ENCODE measurements around the gene ASXL1. TPM values are rescaled to one million over a fixed set of nuclear protein-coding genes. Genes with fewer than 3 reads are reported as not detected.
A peak's percentile ranks its signal among the peaks of the same experiment; 100 is the strongest.

The ASXL1 gene
- total and polyA plus RNA-seq, 9 of the 15 experiments (the other 6 are each of a cell fraction or from before 2014, with no cell fraction given), result 6.5 to 65.3 (median 32.3) TPM

- TF ChIP-seq ARID2 (IDR thresholded peaks at IDR 0.05) (no peak), MLX (CRISPR knock-in tag; conservative IDR thresholded peaks at IDR 0.05) (no peak), IFI16 (CRISPR knock-in tag; IDR thresholded peaks at IDR 0.05) (no peak), JUN (IDR thresholded peaks at IDR 0.05; ENCODE audit: borderline replicate concordance, low read depth, low read length) (0 out of 2 replicates have a peak, but pooled peaks have one; percentile 12), JUN (CRISPR knock-in tag; IDR thresholded peaks at IDR 0.05; ENCODE audit: borderline replicate concordance) (no peak), ELK3 (CRISPR knock-in tag; IDR thresholded peaks at IDR 0.05) (no peak), ETV6 (IDR thresholded peaks at IDR 0.05; ENCODE audit: borderline replicate concordance in 1 of 2, low read depth in 2 of 2, low read length in 1 of 2) (no peak), ETV6 (CRISPR knock-in tag; IDR thresholded peaks at IDR 0.05; ENCODE audit: borderline replicate concordance) (no peak), NFE2L1 (tag; IDR thresholded peaks at IDR 0.05; ENCODE audit: borderline replicate concordance, low read depth) (no peak), USF1 (CRISPR knock-in tag; IDR thresholded peaks at IDR 0.05) (no peak), MEF2D (tag; conservative IDR thresholded peaks at IDR 0.05; ENCODE audit: low read depth) (no peak), MAFF (IDR thresholded peaks at IDR 0.05; ENCODE audit: low read length) (no peak), ZMIZ1 (IDR thresholded peaks at IDR 0.05; ENCODE audit: low read depth in 2 of 2, low read length in 2 of 2) (no peak), POLR2G (IDR thresholded peaks at IDR 0.05; ENCODE audit: low read depth, low read length) (no peak), ZKSCAN3 (CRISPR knock-in tag; IDR thresholded peaks at IDR 0.05) (no peak), ZNF589 (CRISPR knock-in tag; IDR thresholded peaks at IDR 0.05; ENCODE audit: low read depth) (no peak), ZNF384 (IDR thresholded peaks at IDR 0.05; ENCODE audit: low read depth, low read length) (no peak), CBX8 (IDR thresholded peaks at IDR 0.05; ENCODE audit: borderline replicate concordance, extremely low read depth, low read depth, low read length, poor library complexity, severe bottlenecking) (no peak), ZNF766 (CRISPR knock-in tag; conservative IDR thresholded peaks at IDR 0.05) (no peak), CBX1 (IDR thresholded peaks at IDR 0.05; ENCODE audit: low read depth) (no peak), ZNF239 (CRISPR knock-in tag; IDR thresholded peaks at IDR 0.05) (no peak), NR1H2 (CRISPR knock-in tag; IDR thresholded peaks at IDR 0.05) (no peak)
Observed at GRCh38 chr20:32357375-32357868, 709 bp upstream of the ASXL1 start (continued).
